ENCODE results near the gene RBFA.

The RBFA gene

GRCh38 chr18:80033181-80034067 lies 810 bp upstream of the RBFA start:
- DNase-seq = no peak

DNA sequence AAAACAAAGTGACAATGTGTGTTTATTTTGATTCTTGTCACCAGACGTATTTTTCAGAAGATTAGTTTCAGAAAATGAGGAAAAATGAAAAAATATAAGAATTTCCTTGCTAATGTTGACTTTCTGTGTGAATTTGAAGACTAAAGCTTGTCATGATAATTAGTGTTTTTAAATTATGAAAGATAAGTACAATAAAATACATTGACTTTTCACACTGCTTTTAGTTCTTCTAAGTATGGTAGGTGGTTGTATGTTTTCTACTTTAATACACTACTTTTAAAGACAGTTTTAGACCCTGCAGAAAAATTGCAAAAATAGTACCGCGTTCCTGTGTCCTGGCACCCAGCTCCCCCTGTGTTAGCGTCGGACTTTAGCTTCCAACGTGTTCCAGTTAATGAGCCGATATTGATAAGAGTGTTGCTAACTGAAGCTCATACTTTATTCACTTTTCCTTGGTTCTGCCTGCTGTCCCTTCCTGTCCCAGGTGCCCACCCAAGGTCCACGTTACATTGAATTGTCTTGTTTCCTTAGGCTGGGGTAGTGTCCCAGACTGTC lies 695 bp downstream of the RBFA start:
- no peak for DNase-seq

DNA sequence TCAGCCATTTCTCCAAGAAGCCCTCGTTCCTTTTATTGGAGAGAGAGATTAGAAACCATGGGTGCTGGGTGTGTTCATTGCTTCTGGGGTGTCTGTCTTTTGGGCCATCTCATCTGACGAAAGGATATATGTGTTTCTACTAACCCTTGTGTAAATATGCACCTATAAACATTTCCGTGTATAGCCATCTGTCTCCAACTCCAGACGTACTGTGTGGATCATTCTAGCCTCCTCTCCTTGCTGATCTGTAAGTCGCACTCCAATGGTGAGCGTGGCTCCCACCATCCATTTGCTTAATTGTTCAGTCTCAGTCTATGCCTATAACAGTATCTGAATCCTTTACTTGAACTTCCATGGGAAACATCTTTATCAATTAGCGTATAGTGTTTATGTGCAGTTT lies 1.8 kb downstream of the RBFA start:
- no peak for DNase-seq

- no peak for DNase-seq
Measured at GRCh38 chr18:80037300-80037699, 3.1 kb downstream of the RBFA start.

GRCh38 chr18:80037869-80038630 lies 3.8 kb downstream of the RBFA start:
- DNase-seq = no peak

DNA sequence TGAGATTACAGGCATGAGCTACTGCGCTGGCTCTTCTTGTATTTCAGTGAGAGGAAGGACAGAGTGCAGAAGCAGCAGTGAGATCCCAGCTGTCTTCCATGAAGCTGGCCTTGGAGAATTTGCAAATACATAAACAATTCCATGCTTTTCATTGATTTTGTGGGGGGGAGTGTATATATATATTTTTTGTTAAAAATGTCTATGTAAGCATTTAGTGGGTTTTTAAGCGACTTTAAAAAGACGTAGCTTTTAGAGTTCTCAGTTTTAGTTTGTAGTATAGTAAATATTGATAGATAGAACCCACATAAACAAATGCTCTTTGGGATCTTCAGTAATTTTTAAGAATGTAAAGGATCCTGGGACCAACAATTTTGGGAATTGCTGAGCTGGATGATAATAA lies 6.3 kb downstream of the RBFA start:
- no peak for DNase-seq

DNA sequence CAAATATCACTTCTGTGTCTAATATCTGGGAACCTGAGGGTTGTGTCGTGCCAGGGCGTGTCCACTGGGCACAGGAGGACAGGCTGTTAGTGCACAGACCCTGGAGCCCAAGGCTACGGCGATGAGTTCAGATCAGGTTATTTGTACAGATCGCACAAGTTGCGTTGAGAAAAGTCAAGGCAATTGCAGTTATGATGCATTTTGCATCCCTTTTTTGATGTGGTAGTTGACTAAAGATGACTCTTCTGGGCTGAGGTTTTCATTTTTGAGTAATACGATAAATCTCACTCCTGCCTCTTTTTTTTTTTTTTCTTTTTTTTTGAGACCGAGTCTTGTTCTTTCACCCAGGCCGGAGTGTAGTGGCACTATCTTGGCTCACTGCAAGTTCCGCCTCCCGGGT lies 7.2 kb downstream of the RBFA start:
- DNase-seq = no peak

- DNase-seq = no peak
Measured at GRCh38 chr18:80042785-80043184, 8.6 kb downstream of the RBFA start.

DNA sequence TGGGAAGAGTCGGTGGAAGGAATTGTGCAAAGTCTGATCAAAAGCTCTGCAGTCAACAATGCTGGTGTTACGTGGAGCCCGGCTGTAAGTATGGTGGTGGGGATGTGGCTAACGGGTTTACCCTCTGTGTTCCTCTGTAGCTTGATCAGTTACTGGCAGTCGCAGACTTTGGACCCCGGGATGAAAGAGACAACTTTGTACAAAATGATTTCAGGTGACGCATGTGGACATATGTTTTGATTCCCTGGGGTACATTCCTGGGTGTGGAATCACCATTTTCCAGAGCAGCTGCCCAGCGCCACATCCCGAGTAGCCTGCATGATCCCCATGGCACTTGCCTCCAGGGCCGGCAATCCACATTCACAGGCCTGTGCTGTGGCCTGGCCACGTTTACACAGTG lies 9.8 kb downstream of the RBFA start:
- DNase-seq = no peak

DNA sequence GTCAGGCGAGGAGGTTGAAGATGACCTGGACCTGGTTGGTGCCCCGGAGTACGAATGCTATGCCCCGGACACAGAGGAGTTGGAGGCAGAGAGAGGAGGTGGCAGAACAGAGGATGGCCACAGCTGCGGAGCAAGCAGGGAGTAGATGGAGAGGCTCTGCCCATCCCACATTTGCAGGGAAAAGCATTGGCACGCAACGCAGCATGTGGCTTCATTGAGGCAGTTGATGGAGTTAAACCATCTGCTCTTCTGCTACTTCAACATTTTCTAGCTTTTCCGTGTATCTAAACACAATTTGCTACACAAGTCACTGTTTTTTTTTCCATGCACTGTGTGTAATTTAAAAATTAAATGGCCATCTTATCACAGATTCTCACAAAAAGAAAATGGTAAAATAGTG lies 11.8 kb downstream of the RBFA start:
- no peak for DNase-seq

GRCh38 chr18:80046431-80046830 lies 12.2 kb downstream of the RBFA start:
- no peak for DNase-seq

DNA sequence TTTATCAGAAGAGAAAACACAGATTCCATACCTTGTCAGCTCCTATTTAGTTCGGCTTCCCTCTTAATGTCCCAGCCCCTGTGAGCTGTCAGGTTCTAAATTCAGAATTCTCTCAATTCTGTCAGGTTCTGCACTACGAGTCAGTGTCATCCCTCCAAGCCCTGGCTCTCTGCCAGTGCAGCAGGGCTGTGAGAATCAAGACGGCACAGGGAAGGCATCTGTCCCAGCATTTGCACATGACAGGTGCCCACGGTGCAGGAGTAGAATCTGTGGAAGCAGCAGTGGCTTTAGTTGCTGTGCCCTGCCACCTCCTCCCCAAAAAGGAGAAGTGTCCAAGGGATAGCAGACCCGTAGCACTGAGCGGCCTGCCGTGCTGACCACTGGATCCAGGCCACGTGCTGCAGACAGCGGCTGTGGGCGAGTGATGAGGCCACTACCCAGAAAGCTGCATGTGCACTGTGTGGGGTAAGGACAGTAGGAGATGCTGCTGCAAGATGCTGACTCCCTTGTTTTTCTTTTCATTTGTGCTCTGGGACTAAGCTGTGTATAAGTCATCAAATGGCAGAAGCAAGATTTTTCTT lies 12.8 kb downstream of the RBFA start:
- DNase-seq = no peak

GRCh38 chr18:80050797-80051196 lies 16.6 kb downstream of the RBFA start:
- no peak for DNase-seq

DNA sequence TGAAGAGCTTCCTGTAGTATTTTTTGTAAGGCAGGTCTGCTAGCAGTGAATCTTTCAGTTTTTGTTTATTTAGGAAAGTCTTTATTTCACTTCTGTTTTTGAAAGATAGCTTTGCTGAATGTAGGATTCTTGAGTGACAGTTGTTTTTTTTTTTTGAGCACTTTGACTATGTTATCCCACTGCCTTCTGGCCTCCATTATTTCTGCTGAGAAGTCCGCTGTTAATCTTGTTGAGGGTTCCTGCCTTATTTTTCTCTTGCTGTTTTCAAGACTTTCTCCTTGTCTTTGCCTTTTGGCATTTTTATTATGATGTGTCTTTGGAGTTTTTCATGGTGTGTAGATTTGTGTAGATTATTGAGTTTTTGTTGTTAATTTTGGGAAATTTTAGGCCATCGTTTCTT lies 21.9 kb downstream of the RBFA start:
- no peak for DNase-seq

DNA sequence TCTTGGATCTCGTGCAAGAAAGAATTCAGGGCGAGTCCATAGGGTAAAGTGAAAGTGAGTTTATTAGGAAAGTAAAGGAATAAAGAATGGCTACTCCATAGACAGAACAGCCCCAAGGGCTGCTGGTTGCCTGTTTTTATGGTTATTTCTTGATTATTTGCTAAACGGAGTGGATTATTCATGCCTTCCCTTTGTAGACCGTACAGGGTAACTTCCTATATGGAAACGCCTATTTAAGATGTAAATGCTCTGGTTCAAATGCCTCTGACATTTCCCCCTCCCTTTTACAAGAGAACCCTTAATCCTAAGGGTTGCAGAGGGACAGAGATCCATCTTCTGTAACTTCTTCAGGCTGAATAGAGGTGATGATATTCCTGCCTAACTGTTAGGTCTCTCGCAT lies 25.7 kb downstream of the RBFA start:
- no peak for DNase-seq

DNA sequence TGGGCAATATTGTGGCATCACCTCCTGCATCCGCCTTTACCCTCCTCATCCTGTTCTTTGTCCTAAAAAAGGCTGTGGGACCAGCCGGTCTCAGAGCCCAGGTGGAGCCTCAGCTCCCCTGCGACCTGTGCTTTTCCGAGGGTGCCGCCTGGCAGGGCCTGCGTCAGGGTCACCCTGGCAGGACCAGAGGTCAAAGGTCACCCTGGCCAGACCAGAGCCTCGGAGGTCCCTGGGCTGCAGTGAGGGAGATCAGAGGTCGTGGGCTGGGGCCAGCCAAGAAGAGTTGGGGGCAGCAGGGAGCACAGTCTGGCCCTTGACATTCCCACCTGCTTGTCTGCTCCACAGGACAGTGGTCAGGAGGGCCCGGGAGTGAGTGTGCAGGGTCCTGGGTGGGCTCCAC lies 31.5 kb downstream of the RBFA start:
- no peak for DNase-seq

DNA sequence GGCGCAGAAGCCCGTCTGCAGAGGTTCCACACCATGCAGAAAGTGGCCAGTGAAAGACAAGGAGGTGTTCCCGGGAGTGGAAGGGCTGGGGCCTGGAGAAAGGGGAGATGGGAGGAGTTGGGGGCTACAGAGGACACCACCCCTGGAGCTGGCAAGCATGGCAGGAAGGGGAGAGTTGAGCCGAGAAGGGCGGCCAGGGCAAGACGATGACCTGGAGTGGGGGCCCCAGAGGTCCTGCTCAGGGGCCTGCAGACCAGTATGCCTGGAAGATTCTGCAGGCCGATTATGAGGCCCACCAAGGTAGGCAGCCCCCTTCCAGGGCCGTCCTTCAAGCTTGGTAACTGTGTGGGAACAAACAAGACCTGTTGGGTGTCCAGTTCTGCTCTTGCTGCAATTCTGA lies 33.1 kb downstream of the RBFA start:
- no peak for DNase-seq

- DNase-seq = no peak
Measured at GRCh38 chr18:80067897-80068296, 33.7 kb downstream of the RBFA start.

DNA sequence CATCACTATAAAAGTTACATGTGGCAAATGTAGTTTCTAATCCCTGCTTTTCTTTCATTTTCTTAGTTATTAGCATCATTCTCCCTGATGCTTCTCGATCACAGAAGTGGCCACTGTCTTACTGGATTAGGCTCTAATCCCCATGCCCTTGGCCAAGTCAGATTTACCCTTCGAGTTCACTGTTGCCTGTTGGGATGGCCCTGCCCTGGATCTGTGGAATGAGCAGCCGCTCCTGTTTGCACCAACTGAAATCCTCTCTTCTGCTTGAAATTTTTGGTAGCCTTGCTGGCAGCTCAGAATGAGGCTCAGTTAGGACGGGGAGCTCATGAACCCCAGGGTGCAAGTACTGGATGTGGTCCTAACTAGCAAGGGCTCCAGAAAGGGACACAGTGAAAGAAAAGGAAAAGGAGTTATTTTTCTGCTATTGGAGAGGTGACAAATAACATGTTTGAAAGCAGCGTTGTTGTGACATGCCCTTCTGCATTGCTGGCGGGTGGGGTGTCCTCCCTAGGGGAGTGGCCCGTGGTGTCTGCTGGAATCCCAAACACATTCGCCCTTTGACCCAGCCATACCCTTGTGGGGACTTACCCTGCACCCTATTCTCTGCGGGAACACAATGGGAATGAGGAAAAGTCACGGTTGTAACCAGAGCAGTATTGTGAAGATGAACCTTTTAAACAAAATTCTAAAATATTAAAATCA lies 34.5 kb downstream of the RBFA start:
- no peak for DNase-seq

DNA sequence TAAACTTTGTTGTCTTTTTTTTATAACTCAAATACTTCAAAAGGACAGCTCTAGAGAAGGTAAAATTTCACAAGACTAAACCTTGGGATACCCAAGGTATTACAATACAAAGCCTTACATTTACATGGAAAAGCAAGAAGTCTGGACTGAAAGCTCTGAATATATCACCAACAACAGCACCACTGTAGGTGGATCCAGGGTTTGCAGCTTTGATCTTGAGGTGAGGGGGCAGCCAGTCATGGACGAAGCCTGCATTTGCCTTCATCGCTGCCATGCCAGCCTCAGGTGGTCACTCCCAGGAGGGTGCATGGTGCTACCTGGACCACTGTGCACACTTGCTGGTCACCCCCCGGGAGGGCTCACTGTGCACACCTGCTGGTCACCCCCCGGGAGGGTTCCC lies 36.6 kb downstream of the RBFA start:
- DNase-seq = no peak

GRCh38 chr18:80074183-80074582 lies 39.9 kb downstream of the RBFA start:
- no peak for DNase-seq

- no peak for DNase-seq
Measured at GRCh38 chr18:80074697-80075096, 40.5 kb downstream of the RBFA start.

DNA sequence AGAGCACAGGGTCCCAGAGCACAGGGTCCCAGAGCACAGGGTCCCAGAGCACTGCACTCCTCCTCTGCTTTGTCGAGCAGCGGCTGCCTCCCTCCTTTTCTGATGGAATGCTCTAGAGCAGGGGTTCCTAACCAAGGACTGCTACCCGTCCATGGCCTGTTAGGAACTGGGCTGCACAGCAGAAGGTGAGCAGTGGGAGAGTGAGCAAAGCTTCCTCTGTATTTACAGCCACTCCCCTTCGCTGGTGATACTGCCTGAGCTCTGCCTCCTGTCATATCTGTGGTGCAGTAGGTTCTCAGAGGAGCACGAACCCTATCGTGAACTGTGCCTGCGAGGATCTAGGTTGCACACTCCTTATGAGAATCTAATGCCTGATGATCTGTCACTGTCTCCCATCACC lies 41.7 kb downstream of the RBFA start:
- no peak for DNase-seq

All from NCI-H510A (cell line).